ENCODE results near the gene AIFM2. TPM values are rescaled to one million over a fixed set of nuclear protein-coding genes. Genes with fewer than 3 reads are reported as not detected.
A peak's percentile ranks its signal among the peaks of the same experiment; 100 is the strongest.

Gene AIFM2
- total and polyA plus RNA-seq, 5 donors from 2014 or later: 2.0 to 5.5 (median 2.4) TPM

DNA sequence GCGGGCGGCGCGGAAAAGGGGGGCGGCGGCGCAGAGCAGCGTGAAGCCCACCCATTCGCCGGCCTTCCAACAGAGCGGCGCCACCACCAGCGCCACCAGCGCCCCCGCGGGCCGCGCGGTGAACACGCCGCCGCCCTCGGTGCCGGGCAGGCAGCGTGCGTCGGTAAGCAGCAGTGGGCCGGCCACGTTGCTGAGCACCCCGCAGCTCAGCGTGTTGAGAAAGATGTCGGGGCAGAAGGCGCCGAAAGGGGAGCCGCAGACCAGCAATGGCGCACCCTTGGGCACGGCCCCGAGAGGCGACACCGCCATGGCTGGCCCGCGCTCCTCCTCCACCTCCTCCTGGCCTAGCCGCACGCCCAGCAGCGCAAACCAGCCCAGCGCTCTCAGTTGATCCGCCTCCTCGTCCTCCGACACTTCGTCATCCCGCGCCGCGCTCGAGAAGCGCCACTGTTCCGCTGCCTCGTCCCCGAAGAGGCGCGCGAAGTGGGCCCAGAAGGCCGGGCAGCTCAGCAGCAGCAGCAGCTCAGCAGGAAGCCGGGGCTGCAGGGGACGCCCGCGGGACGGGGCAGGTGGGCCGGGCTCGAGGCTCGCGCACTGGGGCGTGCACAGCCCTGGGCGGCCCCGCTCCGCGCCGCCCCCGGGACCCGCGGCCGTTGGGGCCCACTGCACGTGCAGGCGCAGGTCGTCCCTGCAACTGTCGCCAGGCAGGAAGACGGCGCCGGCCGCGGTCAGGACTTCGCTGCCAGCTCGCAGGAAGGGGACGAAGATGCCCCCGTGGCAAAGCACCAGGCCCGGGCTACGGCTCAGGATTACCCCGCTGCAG lies 13.3 kb upstream of the AIFM2 start:
- peak; percentile 68 to 81 (median 80) for DNase-seq
- no peaks in the 10 kb centered on the region for H3K9me3 ChIP-seq (ENCODE audit: control insufficient read depth in 2 of 2, low read length in 2 of 2)
- peak overlapping the region; percentile 80 to 97 (median 85) for H3K27ac Mint-ChIP-seq
- H3K4me1 ChIP-seq (ENCODE audit: control insufficient read depth, insufficient read depth, low read length, poor library complexity, severe bottlenecking): peaks cover 21% of the 10 kb centered on the region
- H3K4me1 Mint-ChIP-seq: peaks cover 5 to 43% (median 33%) of the 10 kb centered on the region in 4 donors
- H3K4me3 Mint-ChIP-seq: peak overlapping the region; percentile 91 to 98 (median 94)
- peaks cover 9% of the 10 kb centered on the region for H3K36me3 ChIP-seq (ENCODE audit: control insufficient read depth, insufficient read depth, low read length)
- no peaks in the 10 kb centered on the region for H3K27me3 Mint-ChIP-seq
- H3K4me3 ChIP-seq (ENCODE audit: low read depth, low read length): peak overlapping the region; percentile 81
- ATAC-seq (ENCODE audit: low read depth in 2 of 2): peak; percentile 62 to 66
- peaks cover 7% of the 10 kb centered on the region for H3K36me3 Mint-ChIP-seq
- H3K27me3 ChIP-seq (ENCODE audit: control insufficient read depth, insufficient read depth, low read length): no peaks in the 10 kb centered on the region
- no peaks in the 10 kb centered on the region for H3K9me3 Mint-ChIP-seq
- H3K27ac ChIP-seq (ENCODE audit: insufficient read depth, low read length, poor library complexity, severe bottlenecking): peak overlapping the region; percentile 89

GRCh38 chr10:70145166-70145665 lies 12.6 kb upstream of the AIFM2 start:
- Histone ChIP-seq H3K36me3 (ENCODE audit: control insufficient read depth, insufficient read depth, low read length) (peaks cover 2% of the 10 kb centered on the region), H3K4me3 (ENCODE audit: low read depth, low read length) (peak overlapping the region; percentile 71), H3K27ac (ENCODE audit: insufficient read depth, low read length, poor library complexity, severe bottlenecking) (peak overlapping the region; percentile 89), H3K9me3 (ENCODE audit: control insufficient read depth in 2 of 2, low read length in 2 of 2) (no peaks in the 10 kb centered on the region), H3K27me3 (ENCODE audit: control insufficient read depth, insufficient read depth, low read length) (no peaks in the 10 kb centered on the region), H3K4me1 (ENCODE audit: control insufficient read depth, insufficient read depth, low read length, poor library complexity, severe bottlenecking) (peaks cover 21% of the 10 kb centered on the region)
- DNase-seq: peak in 1 of 3 donors; percentile 20
- peaks cover 7% of the 10 kb centered on the region for H3K36me3 Mint-ChIP-seq
- peaks cover 5 to 46% (median 34%) of the 10 kb centered on the region in 4 donors for H3K4me1 Mint-ChIP-seq
- peak overlapping the region in 2 of 3 donors; percentile 85 to 97 for H3K27ac Mint-ChIP-seq
- no peaks in the 10 kb centered on the region for H3K9me3 Mint-ChIP-seq
- H3K27me3 Mint-ChIP-seq: no peaks in the 10 kb centered on the region
- peak in 1 of 2 donors; percentile 1 for ATAC-seq (ENCODE audit: low read depth in 2 of 2)
- H3K4me3 Mint-ChIP-seq: peak overlapping the region; percentile 80 to 96 (median 87)

DNA sequence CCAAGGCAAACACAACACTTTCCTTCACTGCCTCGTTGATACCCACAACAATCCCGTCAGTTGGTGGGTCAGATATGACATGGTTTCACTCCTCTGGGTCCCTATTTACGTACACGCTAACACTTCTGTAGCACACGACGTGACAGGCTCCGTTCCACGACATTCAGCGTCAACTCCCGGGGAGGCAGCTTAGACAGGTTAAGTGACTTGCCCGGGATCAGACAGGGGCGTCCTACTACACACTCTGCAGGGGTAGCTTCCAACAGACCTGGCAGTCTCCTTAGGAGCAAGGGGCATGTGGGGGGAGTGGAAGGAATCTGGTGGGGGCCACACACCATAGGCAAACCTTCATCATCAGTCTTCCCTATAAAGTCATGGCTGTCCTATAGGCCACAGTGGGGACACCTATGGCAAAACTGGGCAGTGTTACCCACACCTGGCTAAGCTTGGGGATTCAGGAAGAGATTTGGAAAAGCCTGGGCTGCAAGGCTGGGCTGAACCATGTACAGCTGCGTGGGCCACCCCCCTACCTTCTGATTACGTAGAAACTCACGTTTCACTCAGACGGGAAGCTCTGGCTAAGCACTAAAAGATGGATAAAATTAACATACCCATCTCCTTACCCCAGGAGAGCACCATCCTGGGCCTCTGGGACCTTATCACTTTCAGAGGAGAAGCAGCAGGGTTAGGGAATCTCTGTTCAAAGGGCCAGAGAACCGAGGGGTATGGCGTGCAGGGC lies 11.9 kb upstream of the AIFM2 start:
- Histone ChIP-seq H3K4me1 (ENCODE audit: control insufficient read depth, insufficient read depth, low read length, poor library complexity, severe bottlenecking) (peaks cover 21% of the 10 kb centered on the region), H3K36me3 (ENCODE audit: control insufficient read depth, insufficient read depth, low read length) (peaks cover 3% of the 10 kb centered on the region), H3K4me3 (ENCODE audit: low read depth, low read length) (peak overlapping the region; percentile 71), H3K27me3 (ENCODE audit: control insufficient read depth, insufficient read depth, low read length) (no peaks in the 10 kb centered on the region), H3K27ac (ENCODE audit: insufficient read depth, low read length, poor library complexity, severe bottlenecking) (peak overlapping the region; percentile 89), H3K9me3 (ENCODE audit: control insufficient read depth in 2 of 2, low read length in 2 of 2) (no peaks in the 10 kb centered on the region)
- no peak for ATAC-seq (ENCODE audit: low read depth in 2 of 2)
- peaks cover under 1% of the 10 kb centered on the region for H3K36me3 Mint-ChIP-seq
- no peaks in the 10 kb centered on the region for H3K9me3 Mint-ChIP-seq
- H3K4me1 Mint-ChIP-seq: peaks cover 5 to 46% (median 29%) of the 10 kb centered on the region in 4 donors
- H3K27ac Mint-ChIP-seq: peak overlapping the region in 2 of 3 donors; percentile 85 to 97
- no peak for DNase-seq
- no peaks in the 10 kb centered on the region for H3K27me3 Mint-ChIP-seq
- H3K4me3 Mint-ChIP-seq: peak overlapping the region; percentile 80 to 96 (median 87)

DNA sequence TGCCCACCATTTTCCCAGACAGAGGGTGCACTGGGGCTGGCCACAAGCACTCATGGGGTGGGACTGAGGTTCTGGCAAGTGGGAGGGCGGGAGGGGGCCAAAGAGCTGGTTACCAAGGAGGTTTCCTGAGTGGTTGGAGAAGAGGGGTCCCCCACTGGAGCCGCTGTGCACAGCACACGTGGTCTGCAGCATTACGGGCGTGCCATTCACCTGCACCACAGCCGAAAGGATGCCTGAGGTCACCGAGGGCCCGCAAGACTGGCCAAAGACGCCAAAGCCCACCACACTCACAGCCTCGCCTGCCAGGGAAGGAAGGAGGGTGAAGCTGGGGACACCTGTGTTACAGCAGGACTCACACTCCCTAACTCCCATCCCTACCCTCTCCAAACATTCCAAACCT lies 9.9 kb upstream of the AIFM2 start:
- peak overlapping the region in 1 of 3 donors; percentile 78 for H3K27ac Mint-ChIP-seq
- H3K4me3 Mint-ChIP-seq: peak overlapping the region in 2 of 4 donors; percentile 54
- no peak for ATAC-seq (ENCODE audit: low read depth in 2 of 2)

DNA sequence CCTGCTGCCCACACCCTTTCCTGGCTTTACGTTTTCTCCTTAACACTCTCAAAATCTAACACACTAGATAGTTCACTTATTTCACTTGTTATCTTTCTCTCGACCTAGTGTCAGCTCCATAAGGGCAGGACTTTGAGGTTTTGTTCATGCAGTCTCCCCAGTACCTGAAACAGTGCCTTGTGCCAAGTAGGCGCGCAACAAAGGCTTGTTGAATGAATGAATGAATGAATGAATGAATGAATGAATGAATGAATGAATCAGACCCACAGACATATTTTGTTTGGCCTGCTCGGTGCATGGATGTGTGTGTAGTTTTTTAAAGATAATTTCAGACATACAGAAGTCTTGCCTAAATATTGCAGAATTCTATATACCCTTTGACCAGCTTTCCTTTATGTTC lies 7.7 kb upstream of the AIFM2 start:
- Histone ChIP-seq H3K9me3 (ENCODE audit: control insufficient read depth in 2 of 2, low read length in 2 of 2) (no peaks in the 10 kb centered on the region), H3K4me1 (ENCODE audit: control insufficient read depth, insufficient read depth, low read length, poor library complexity, severe bottlenecking) (peaks cover 13% of the 10 kb centered on the region), H3K27me3 (ENCODE audit: control insufficient read depth, insufficient read depth, low read length) (no peaks in the 10 kb centered on the region), H3K27ac (ENCODE audit: insufficient read depth, low read length, poor library complexity, severe bottlenecking) (no peak overlapping the region), H3K36me3 (ENCODE audit: control insufficient read depth, insufficient read depth, low read length) (peaks cover 6% of the 10 kb centered on the region), H3K4me3 (ENCODE audit: low read depth, low read length) (no peak overlapping the region)
- no peaks in the 10 kb centered on the region for H3K36me3 Mint-ChIP-seq
- no peak for DNase-seq
- H3K4me3 Mint-ChIP-seq: peak overlapping the region in 1 of 4 donors; percentile 57
- peaks cover 5 to 37% (median 29%) of the 10 kb centered on the region in 4 donors for H3K4me1 Mint-ChIP-seq
- no peaks in the 10 kb centered on the region for H3K9me3 Mint-ChIP-seq
- no peak for ATAC-seq (ENCODE audit: low read depth in 2 of 2)
- no peak overlapping the region for H3K27ac Mint-ChIP-seq
- no peaks in the 10 kb centered on the region for H3K27me3 Mint-ChIP-seq

More for the DNA sequence above, 9.9 kb upstream of the AIFM2 start:
- H3K4me1 ChIP-seq (ENCODE audit: control insufficient read depth, insufficient read depth, low read length, poor library complexity, severe bottlenecking): peaks cover 21% of the 10 kb centered on the region
- no peak for DNase-seq
- H3K4me3 ChIP-seq (ENCODE audit: low read depth, low read length): no peak overlapping the region
- no peaks in the 10 kb centered on the region for H3K27me3 ChIP-seq (ENCODE audit: control insufficient read depth, insufficient read depth, low read length)
- H3K9me3 ChIP-seq (ENCODE audit: control insufficient read depth in 2 of 2, low read length in 2 of 2): no peaks in the 10 kb centered on the region
- Mint-ChIP-seq H3K9me3 (no peaks in the 10 kb centered on the region), H3K4me1 (peaks cover 5 to 43% (median 30%) of the 10 kb centered on the region in 4 donors), H3K27me3 (no peaks in the 10 kb centered on the region), H3K36me3 (no peaks in the 10 kb centered on the region)
- no peak overlapping the region for H3K27ac ChIP-seq (ENCODE audit: insufficient read depth, low read length, poor library complexity, severe bottlenecking)
- H3K36me3 ChIP-seq (ENCODE audit: control insufficient read depth, insufficient read depth, low read length): peaks cover 6% of the 10 kb centered on the region

DNA sequence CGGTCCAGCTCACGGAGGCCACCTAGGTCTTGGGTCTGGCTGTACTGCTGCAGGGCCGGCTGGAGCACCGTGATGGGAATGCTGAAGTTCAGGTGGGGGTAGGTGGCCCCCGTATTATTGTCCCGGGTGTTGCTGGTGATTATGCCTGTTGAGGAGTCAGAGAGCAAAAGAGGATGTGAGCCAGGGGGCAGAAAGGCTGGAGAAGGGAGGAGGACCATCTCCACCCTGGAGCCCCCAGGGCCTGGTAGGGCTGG lies 7.3 kb upstream of the AIFM2 start:
- H3K4me1 ChIP-seq (ENCODE audit: control insufficient read depth, insufficient read depth, low read length, poor library complexity, severe bottlenecking): peaks cover 9% of the 10 kb centered on the region
- no peak overlapping the region for H3K27ac Mint-ChIP-seq

GRCh38 chr10:70139151-70139996 lies 6.7 kb upstream of the AIFM2 start:
- H3K36me3 Mint-ChIP-seq: no peaks in the 10 kb centered on the region
- ATAC-seq (ENCODE audit: low read depth in 2 of 2) (no peak), DNase-seq (no peak)
- no peaks in the 10 kb centered on the region for H3K9me3 Mint-ChIP-seq
- peak overlapping the region in 1 of 3 donors; percentile 56 for H3K27ac Mint-ChIP-seq
- H3K27me3 Mint-ChIP-seq: no peaks in the 10 kb centered on the region
- Histone ChIP-seq H3K4me1 (ENCODE audit: control insufficient read depth, insufficient read depth, low read length, poor library complexity, severe bottlenecking) (peaks cover 4% of the 10 kb centered on the region), H3K4me3 (ENCODE audit: low read depth, low read length) (no peak overlapping the region), H3K9me3 (ENCODE audit: control insufficient read depth in 2 of 2, low read length in 2 of 2) (no peaks in the 10 kb centered on the region), H3K27ac (ENCODE audit: insufficient read depth, low read length, poor library complexity, severe bottlenecking) (no peak overlapping the region), H3K36me3 (ENCODE audit: control insufficient read depth, insufficient read depth, low read length) (peaks cover 6% of the 10 kb centered on the region), H3K27me3 (ENCODE audit: control insufficient read depth, insufficient read depth, low read length) (no peaks in the 10 kb centered on the region)
- no peak overlapping the region for H3K4me3 Mint-ChIP-seq
- peaks cover 5 to 28% (median 27%) of the 10 kb centered on the region in 4 donors for H3K4me1 Mint-ChIP-seq

More for the DNA sequence above, 7.3 kb upstream of the AIFM2 start:
- DNase-seq (no peak), ATAC-seq (ENCODE audit: low read depth in 2 of 2) (no peak)
- Mint-ChIP-seq H3K4me3 (no peak overlapping the region), H3K4me1 (peaks cover 5 to 34% (median 30%) of the 10 kb centered on the region in 4 donors), H3K9me3 (no peaks in the 10 kb centered on the region), H3K27me3 (no peaks in the 10 kb centered on the region), H3K36me3 (no peaks in the 10 kb centered on the region)
- peaks cover 6% of the 10 kb centered on the region for H3K36me3 ChIP-seq (ENCODE audit: control insufficient read depth, insufficient read depth, low read length)
- H3K9me3 ChIP-seq (ENCODE audit: control insufficient read depth in 2 of 2, low read length in 2 of 2): no peaks in the 10 kb centered on the region
- H3K4me3 ChIP-seq (ENCODE audit: low read depth, low read length): no peak overlapping the region
- no peaks in the 10 kb centered on the region for H3K27me3 ChIP-seq (ENCODE audit: control insufficient read depth, insufficient read depth, low read length)
- no peak overlapping the region for H3K27ac ChIP-seq (ENCODE audit: insufficient read depth, low read length, poor library complexity, severe bottlenecking)
